Upper lobe of left lung (tissue), 4 donors: ENCODE data around the gene SRRM3.

ENCODE experiments used
- CTCF ChIP-seq, 6 experiments: fragments of 450-650 bp in 4 of 6; fragments of 200-600 bp in 2 of 6; sonication (generic) in 2 of 6; IDR thresholded peaks; one replicate each; pipeline ENCODE4 v1.5.1; 2016 to 2019; ENCODE audit warnings: antibody characterized with exemption in 6 of 6
- EP300 ChIP-seq, 4 donors: sonication (generic); formaldehyde crosslinking; IDR thresholded peaks; one replicate each; pipeline ENCODE4 v1.5.1; 2017; ENCODE audit warnings: antibody characterized with exemption in 4 of 4, control low read depth in 2 of 4
- POLR2A ChIP-seq, 4 donors: fragments of 450-650 bp; IDR thresholded peaks; one replicate each; pipeline ENCODE4 v1.5.1; 2016 to 2017; ENCODE audit warnings: antibody characterized with exemption in 4 of 4, mild to moderate bottlenecking in 2 of 4
- POLR2AphosphoS5 ChIP-seq, 2 donors: sonication (generic); formaldehyde crosslinking; IDR thresholded peaks; one replicate each; pipeline ENCODE4 v1.5.1; 2017; ENCODE audit warnings: antibody characterized with exemption in 2 of 2

- no peak for TF ChIP-seq CTCF (IDR thresholded peaks at IDR 0.05)
- no peak for TF ChIP-seq POLR2AphosphoS5 (IDR thresholded peaks at IDR 0.05)
- TF ChIP-seq POLR2A (IDR thresholded peaks at IDR 0.05), result no peak
- no peak for TF ChIP-seq EP300 (IDR thresholded peaks at IDR 0.05)
Measured at GRCh38 chr7:76225951-76226350, 24.3 kb downstream of the SRRM3 start.
